ENCODE measurements around the gene EGR2.
"Not testable (repeated sequence)": the region's sequence is repeated elsewhere in the genome, so short reads cannot be mapped to it uniquely, and the experiment has no call there.

EGR2 gene

GRCh38 chr10:62790019-62790555, 26.1 kb downstream of the EGR2 start:
- TF ChIP-seq, protein P1, sequence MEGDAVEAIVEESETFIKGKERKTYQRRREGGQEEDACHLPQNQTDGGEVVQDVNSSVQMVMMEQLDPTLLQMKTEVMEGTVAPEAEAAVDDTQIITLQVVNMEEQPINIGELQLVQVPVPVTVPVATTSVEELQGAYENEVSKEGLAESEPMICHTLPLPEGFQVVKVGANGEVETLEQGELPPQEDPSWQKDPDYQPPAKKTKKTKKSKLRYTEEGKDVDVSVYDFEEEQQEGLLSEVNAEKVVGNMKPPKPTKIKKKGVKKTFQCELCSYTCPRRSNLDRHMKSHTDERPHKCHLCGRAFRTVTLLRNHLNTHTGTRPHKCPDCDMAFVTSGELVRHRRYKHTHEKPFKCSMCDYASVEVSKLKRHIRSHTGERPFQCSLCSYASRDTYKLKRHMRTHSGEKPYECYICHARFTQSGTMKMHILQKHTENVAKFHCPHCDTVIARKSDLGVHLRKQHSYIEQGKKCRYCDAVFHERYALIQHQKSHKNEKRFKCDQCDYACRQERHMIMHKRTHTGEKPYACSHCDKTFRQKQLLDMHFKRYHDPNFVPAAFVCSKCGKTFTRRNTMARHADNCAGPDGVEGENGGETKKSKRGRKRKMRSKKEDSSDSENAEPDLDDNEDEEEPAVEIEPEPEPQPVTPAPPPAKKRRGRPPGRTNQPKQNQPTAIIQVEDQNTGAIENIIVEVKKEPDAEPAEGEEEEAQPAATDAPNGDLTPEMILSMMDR (conservative IDR thresholded peaks at IDR 0.05; ENCODE audit: low read depth): no peak
- ChIA-PET CTCF (no interaction called here), POLR2A (ENCODE audit: low non-redundant PET) (no interaction called here)
- H3K27ac ChIP-seq: no peak overlapping the region
- DNase-seq (ENCODE audit: low spot score): no peak

DNA sequence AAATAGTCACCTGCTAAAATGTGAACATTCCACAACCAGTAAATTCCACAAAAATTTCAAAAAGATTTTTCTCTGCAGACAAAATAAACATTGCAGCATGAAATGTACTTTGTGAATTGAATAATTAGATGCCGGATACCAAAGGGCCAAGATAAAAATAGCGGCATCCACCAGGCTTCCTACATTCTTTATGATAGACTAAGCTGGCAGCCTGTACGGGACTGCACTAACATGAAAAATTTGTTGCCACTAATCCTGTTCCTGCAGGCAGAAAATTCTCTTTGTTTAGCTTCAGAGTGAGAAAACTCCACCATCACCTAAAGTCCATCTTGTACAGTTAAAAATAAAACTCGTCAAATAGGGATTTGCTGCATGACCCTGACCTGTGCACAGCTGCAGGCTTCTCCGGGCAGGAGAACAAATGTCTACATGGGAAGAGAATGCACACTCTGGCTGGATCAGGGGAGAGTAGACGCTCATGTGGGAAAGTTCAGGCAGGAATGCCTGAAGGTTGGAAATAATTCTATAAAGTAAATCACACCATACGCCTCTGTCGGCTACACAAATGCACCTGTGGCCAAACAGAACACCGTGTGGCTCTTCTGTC, 27.2 kb downstream of the EGR2 start:
- CTCF ChIA-PET: no interaction called here
- no peak for DNase-seq (ENCODE audit: low spot score)

DNA sequence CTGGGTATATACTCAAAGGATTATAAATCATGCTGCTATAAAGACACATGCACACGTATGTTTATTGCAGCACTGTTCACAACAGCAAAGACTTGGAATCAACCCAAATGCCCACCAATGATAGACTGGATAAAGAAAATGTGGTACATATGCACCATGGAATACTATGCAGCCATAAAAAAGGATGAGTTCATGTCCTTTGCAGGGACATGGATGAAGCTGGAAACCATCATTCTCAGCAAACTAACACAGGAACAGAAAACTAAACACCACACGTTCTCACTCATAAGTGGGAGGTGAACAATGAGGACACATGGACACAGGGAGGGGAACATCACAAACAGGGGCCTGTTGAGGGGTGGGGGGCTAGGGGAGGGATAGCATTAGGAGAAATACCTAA, 27.9 kb downstream of the EGR2 start:
- H3K27ac ChIP-seq; CTCF ChIA-PET; POLR2A ChIA-PET (ENCODE audit: low non-redundant PET); DNase-seq (ENCODE audit: low spot score): not testable (repeated sequence)

More for the DNA sequence above, 27.2 kb downstream of the EGR2 start:
- no peak overlapping the region for H3K27ac ChIP-seq
- POLR2A ChIA-PET (ENCODE audit: low non-redundant PET): no interaction called here
- TF ChIP-seq, protein P1 (conservative IDR thresholded peaks at IDR 0.05; ENCODE audit: low read depth): no peak

- DNase-seq (ENCODE audit: low spot score); H3K27ac ChIP-seq; CTCF ChIA-PET: not testable (repeated sequence)
- POLR2A ChIA-PET (ENCODE audit: low non-redundant PET): interaction anchor here (0.7 kb wide), 1 partner anchor 24 kb away, joined by 4 read pairs; no protein-coding TSS in a partner anchor
Observed at GRCh38 chr10:62784537-62784936, 31.6 kb downstream of the EGR2 start.

- no peak overlapping the region for H3K27ac ChIP-seq
- CTCF ChIA-PET: no interaction called here
- TF ChIP-seq, protein P1 (conservative IDR thresholded peaks at IDR 0.05; ENCODE audit: low read depth): no peak
- POLR2A ChIA-PET (ENCODE audit: low non-redundant PET): no interaction called here
- DNase-seq (ENCODE audit: low spot score): no peak
Observed at GRCh38 chr10:62779487-62780248, 36.5 kb downstream of the EGR2 start.

- no peak for DNase-seq (ENCODE audit: low spot score)
- TF ChIP-seq, protein P1 (conservative IDR thresholded peaks at IDR 0.05; ENCODE audit: low read depth): no peak
- CTCF ChIA-PET: no interaction called here
- H3K27ac ChIP-seq: no peak overlapping the region
- POLR2A ChIA-PET (ENCODE audit: low non-redundant PET): no interaction called here
Observed at GRCh38 chr10:62778125-62778524, 38.0 kb downstream of the EGR2 start.

DNA sequence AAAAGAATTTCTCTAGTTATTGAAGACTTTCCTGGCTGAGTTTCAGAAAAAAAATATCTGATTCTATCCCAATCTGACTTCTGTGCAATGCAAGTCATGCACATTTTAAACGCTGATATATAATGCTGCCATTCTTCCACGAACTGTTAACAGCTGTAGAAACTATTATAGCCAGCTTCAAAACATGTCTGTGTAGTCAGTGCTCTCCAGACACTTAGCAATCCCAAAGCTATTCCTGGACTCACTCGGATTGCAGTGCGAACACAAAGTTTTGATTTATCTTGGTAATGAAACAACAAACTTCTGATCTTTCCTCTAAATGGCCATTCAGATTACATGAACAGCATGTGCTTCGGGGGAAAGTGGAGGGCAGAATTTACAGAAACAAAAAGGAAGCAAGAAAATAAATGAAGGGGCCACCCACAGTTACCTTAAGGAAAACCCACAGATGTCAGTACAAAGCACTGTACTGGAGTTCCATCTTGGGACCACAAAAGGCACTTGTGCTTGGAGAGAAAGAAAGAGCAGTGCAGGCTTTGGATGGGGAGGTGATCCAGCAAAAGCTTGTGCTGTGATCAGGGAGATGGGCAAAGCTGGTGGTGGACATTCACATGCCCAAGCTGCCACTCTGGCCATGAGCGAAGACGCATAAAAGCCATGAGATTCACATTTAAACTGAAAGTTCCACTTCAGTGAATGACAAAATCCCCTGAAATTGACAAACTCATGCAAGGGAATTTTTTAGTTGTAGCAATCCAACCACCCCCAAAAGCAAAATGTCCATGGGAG, 43.8 kb downstream of the EGR2 start:
- DNase-seq (ENCODE audit: low spot score): no peak
- TF ChIP-seq, protein P1 (conservative IDR thresholded peaks at IDR 0.05; ENCODE audit: low read depth): no peak
- POLR2A ChIA-PET (ENCODE audit: low non-redundant PET): no interaction called here
- CTCF ChIA-PET: interaction anchor here (0.7 kb wide), 1 partner anchor 1620 kb away, joined by 4 read pairs; no protein-coding TSS in a partner anchor
- H3K27ac ChIP-seq: no peak overlapping the region
